ENCODE results near the gene MYBPC2. TPM values are rescaled to one million over a fixed set of nuclear protein-coding genes. Genes with fewer than 3 reads are reported as not detected.
A peak's percentile ranks its signal among the peaks of the same experiment; 100 is the strongest.

The MYBPC2 gene
- total and polyA plus RNA-seq, 2 donors (not counting 1 experiment from before 2014, with no cell fraction given): 1.1 to 1.7 TPM

DNA sequence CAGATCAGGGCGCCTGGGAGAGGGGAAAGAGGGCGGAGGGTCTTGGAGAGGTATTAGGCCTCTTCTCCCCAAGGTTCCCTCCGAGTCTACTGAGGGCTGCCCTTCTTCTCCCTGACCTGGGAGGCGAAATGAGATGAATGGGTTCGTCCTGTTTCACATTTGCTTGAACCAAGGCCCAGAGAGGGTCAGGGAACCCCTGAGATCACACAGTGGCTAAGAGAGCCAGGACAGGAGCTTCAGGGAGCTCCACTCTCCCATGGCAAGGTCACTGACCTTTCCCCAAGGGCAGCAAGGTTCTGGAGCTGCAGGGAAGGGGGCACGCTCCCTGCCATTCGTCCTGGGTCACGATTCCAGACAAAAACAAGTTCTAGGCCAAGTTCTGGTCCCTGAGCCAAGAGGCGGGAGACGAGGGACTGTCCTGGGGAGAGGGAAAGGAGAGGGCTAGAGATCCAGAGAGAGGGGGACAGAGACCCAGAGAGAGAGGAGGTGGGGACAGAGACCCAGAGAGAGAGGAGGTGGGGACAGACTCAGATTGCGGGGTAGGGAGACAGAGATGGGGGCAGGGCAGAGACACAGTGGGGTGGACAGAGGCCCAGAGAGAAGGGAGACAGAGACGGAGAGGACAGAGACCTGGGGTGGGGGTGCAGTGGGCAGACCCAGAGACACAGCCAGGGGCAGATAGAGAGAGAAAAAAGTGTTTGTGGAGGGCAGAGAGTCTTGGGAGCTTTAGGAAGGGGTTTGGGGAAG, 80.5 kb downstream of the MYBPC2 start:
- POLR2A ChIA-PET: no interaction called here
- H3K27me3 Mint-ChIP-seq: peaks cover 3% of the 10 kb centered on the region
- peaks cover 0 to 25% (median 2%) of the 10 kb centered on the region in 4 experiments for H3K27me3 ChIP-seq (replicated peaks in 1 of 4; ENCODE audit: control extremely low read depth in 1 of 4, control insufficient read depth in 3 of 4, insufficient read depth in 4 of 4, low read length in 3 of 4)
- ATAC-seq (ENCODE audit: low read depth) (no peak), DNase-seq (no peak)
- intact Hi-C loops (cut with micrococcal nuclease): no loop called here
- peaks cover 17% of the 10 kb centered on the region for H3K4me1 Mint-ChIP-seq
- no peaks in the 10 kb centered on the region for H3K36me3 ChIP-seq (replicated peaks in 1 of 2; ENCODE audit: control extremely low read depth in 1 of 2, control insufficient read depth in 1 of 2, extremely low read depth in 1 of 2, insufficient read depth in 2 of 2, low read length in 1 of 2)
- H3K4me2 ChIP-seq (replicated peaks; ENCODE audit: low read depth, low read length, poor library complexity, severe bottlenecking): no peak overlapping the region
- H3K4me1 ChIP-seq (ENCODE audit: control insufficient read depth in 2 of 2, insufficient read depth in 2 of 2, low read length in 2 of 2): peaks cover 14 to 20% of the 10 kb centered on the region in 2 donors
- H3K9me3 Mint-ChIP-seq (ENCODE audit: insufficient read depth): no peaks in the 10 kb centered on the region
- no peaks in the 10 kb centered on the region for H3K79me2 ChIP-seq (ENCODE audit: control insufficient read depth, insufficient read depth, low read length)
- H3K4me3 Mint-ChIP-seq: no peak overlapping the region
- peaks cover 0 to 4% (median 0%) of the 10 kb centered on the region in 3 donors for H3K9me3 ChIP-seq (ENCODE audit: control extremely low read depth in 1 of 3, control insufficient read depth in 2 of 3, insufficient read depth in 1 of 3, low read length in 2 of 3)
- TF ChIP-seq EZH2 (IDR thresholded peaks at IDR 0.05; ENCODE audit: borderline replicate concordance, insufficient read depth, low read depth, low read length, poor library complexity, severe bottlenecking): no peak
- TF ChIP-seq, protein P1, sequence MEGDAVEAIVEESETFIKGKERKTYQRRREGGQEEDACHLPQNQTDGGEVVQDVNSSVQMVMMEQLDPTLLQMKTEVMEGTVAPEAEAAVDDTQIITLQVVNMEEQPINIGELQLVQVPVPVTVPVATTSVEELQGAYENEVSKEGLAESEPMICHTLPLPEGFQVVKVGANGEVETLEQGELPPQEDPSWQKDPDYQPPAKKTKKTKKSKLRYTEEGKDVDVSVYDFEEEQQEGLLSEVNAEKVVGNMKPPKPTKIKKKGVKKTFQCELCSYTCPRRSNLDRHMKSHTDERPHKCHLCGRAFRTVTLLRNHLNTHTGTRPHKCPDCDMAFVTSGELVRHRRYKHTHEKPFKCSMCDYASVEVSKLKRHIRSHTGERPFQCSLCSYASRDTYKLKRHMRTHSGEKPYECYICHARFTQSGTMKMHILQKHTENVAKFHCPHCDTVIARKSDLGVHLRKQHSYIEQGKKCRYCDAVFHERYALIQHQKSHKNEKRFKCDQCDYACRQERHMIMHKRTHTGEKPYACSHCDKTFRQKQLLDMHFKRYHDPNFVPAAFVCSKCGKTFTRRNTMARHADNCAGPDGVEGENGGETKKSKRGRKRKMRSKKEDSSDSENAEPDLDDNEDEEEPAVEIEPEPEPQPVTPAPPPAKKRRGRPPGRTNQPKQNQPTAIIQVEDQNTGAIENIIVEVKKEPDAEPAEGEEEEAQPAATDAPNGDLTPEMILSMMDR (IDR thresholded peaks at IDR 0.05): no peak
- H2AFZ ChIP-seq (ENCODE audit: insufficient read depth, low read depth, low read length, poor library complexity, severe bottlenecking): no peak overlapping the region
- no peaks in the 10 kb centered on the region for H4K20me1 ChIP-seq (ENCODE audit: control insufficient read depth, insufficient read depth, low read length, poor library complexity, severe bottlenecking)
- H3K27ac Mint-ChIP-seq: peak overlapping the region; percentile 59
- CTCF ChIA-PET: no interaction called here
- no peak overlapping the region for H3K4me3 ChIP-seq (ENCODE audit: control extremely low read depth in 1 of 5, extremely low read depth in 1 of 5, insufficient read depth in 1 of 5, low read depth in 2 of 5, low read length in 4 of 5)
- 83% methylated on average over 12 of the region's 12 CpGs for WGBS (ENCODE audit: insufficient coverage)
- H3K9ac ChIP-seq (ENCODE audit: low read length): no peak overlapping the region
- H3K27ac ChIP-seq (ENCODE audit: low read length in 2 of 2): no peak overlapping the region

DNA sequence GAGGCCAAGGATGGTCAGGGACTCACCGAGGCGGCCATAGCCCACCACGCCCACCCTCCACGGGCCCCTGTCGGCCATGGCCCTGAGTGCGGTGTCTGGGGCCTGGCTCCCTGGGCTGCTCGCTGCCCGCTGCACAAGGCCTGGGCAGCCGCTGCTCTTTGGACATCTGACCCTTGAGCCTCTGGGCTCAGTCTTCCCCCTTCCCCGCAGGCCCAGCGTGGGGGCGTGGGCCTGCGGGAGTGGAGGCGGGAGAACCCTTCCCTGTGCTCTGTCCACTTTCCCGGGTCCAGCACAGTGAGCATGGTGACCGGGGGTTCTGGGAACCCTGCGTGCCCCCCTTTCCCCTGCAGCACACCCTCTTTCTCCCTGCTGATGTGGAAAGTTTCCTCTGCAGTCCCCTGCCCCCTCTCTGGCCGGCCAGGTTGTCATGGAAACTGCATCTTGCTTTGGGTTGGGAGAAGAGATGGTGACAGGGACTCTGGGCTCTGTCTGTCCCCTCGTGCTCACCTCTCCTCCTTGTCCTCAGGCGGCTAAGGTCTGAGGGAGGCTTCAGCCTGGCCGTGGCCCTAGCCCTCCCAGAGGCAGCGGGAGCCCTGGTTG, 81.2 kb downstream of the MYBPC2 start, which contains the start of gene ASPDH:
Gene ASPDH, minus strand, starts transcription at position 168 of the 600 bp plus-strand sequence. Its CDS starts 90 bp downstream, at position 78.
- Mint-ChIP-seq H3K27me3 (peaks cover 3% of the 10 kb centered on the region), H3K4me3 (no peak within 1 kb of the TSS), H3K9me3 (ENCODE audit: insufficient read depth) (no peaks in the 10 kb centered on the region), H3K27ac (peak within 1 kb of the TSS; percentile 59), H3K4me1 (peaks cover 17% of the 10 kb centered on the region)
- Histone ChIP-seq H3K4me1 (ENCODE audit: control insufficient read depth in 2 of 2, insufficient read depth in 2 of 2, low read length in 2 of 2) (peaks cover 14 to 20% of the 10 kb centered on the region in 2 donors), H3K9me3 (ENCODE audit: control extremely low read depth in 1 of 3, control insufficient read depth in 2 of 3, insufficient read depth in 1 of 3, low read length in 2 of 3) (peaks cover 0 to 8% (median 0%) of the 10 kb centered on the region in 3 donors), H3K4me3 (ENCODE audit: control extremely low read depth in 1 of 5, extremely low read depth in 1 of 5, insufficient read depth in 1 of 5, low read depth in 2 of 5, low read length in 4 of 5) (no peak within 1 kb of the TSS), H3K27ac (ENCODE audit: low read length in 2 of 2) (no peak within 1 kb of the TSS), H4K20me1 (ENCODE audit: control insufficient read depth, insufficient read depth, low read length, poor library complexity, severe bottlenecking) (no peaks in the 10 kb centered on the region), H3K27me3 (replicated peaks in 1 of 4; ENCODE audit: control extremely low read depth in 1 of 4, control insufficient read depth in 3 of 4, insufficient read depth in 4 of 4, low read length in 3 of 4) (peaks cover 0 to 25% (median 2%) of the 10 kb centered on the region in 4 experiments), H3K79me2 (ENCODE audit: control insufficient read depth, insufficient read depth, low read length) (no peaks in the 10 kb centered on the region), H3K4me2 (replicated peaks; ENCODE audit: low read depth, low read length, poor library complexity, severe bottlenecking) (no peak within 1 kb of the TSS), H2AFZ (ENCODE audit: insufficient read depth, low read depth, low read length, poor library complexity, severe bottlenecking) (no peak within 1 kb of the TSS), H3K9ac (ENCODE audit: low read length) (no peak within 1 kb of the TSS), H3K36me3 (replicated peaks in 1 of 2; ENCODE audit: control extremely low read depth in 1 of 2, control insufficient read depth in 1 of 2, extremely low read depth in 1 of 2, insufficient read depth in 2 of 2, low read length in 1 of 2) (no peaks in the 10 kb centered on the region)
- TF ChIP-seq, protein P1 (IDR thresholded peaks at IDR 0.05): no peak
- no peak for TF ChIP-seq EZH2 (IDR thresholded peaks at IDR 0.05; ENCODE audit: borderline replicate concordance, insufficient read depth, low read depth, low read length, poor library complexity, severe bottlenecking)
- DNase-seq (no peak), ATAC-seq (ENCODE audit: low read depth) (no peak)
- ChIA-PET POLR2A (no interaction called here), CTCF (no interaction called here)
- 67% methylated on average over 19 of the region's 22 CpGs for WGBS (ENCODE audit: insufficient coverage)
- intact Hi-C loops (cut with micrococcal nuclease): no loop called here

Data from B cell (primary cell).